RKO (cell line): Measurements from ENCODE around the gene VCL.
"Not testable (repeated sequence)": the region's sequence is repeated elsewhere in the genome, so short reads cannot be mapped to it uniquely, and the experiment has no call there.

Experiments used
- DNase-seq: peaks from one replicate; pipeline ENCODE4 v3.0.0-alpha.2; 2016; ENCODE audit warnings: low spot score

The VCL gene

GRCh38 chr10:73997787-73998622, at the start of gene VCL:
TSS of gene VCL (plus strand) at chr10:73998116. CDS start at chr10:73998208, 92 bp downstream.
- peak; percentile 96 for DNase-seq

DNA sequence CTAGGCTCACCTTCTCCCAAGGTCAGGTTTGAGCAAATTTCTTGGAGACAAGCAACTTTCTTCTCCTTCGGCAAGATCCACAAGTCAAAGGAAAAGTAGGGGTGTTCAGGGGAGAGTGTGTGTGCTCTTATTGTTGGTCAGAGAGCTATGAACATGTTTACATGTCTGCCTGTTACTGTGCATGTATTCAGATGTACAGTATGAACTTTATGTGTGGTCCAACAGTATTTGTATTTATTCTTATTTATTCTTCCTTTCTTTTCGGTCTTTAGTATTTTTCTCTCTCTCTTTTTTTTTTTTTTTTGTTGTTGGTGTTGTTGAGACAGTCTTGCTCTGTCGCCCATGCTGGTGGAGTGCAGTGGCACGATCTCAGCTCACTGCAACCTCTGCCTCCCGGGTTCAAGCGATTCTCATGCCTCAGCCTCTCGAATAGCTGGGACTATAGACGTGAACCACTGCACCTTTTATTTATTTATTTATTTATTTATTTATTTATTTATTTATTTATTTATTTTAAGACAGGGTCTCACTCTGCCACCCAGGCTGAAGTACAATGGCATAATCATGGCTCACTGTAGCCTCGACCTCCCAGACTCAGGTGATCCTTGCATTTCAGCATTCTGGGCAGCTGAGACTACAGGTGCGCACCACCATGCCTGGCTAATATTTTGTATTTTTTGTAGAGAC, 48.8 kb upstream of the VCL start:
- DNase-seq, result no peak

GRCh38 chr10:73950155-73950948, 47.6 kb upstream of the VCL start:
- no peak for DNase-seq

GRCh38 chr10:73953665-73954064, 44.3 kb upstream of the VCL start:
- DNase-seq, result no peak

GRCh38 chr10:73954737-73955136, 43.2 kb upstream of the VCL start:
- DNase-seq, result no peak

GRCh38 chr10:73955719-73956118, 42.2 kb upstream of the VCL start:
- no peak for DNase-seq

DNA sequence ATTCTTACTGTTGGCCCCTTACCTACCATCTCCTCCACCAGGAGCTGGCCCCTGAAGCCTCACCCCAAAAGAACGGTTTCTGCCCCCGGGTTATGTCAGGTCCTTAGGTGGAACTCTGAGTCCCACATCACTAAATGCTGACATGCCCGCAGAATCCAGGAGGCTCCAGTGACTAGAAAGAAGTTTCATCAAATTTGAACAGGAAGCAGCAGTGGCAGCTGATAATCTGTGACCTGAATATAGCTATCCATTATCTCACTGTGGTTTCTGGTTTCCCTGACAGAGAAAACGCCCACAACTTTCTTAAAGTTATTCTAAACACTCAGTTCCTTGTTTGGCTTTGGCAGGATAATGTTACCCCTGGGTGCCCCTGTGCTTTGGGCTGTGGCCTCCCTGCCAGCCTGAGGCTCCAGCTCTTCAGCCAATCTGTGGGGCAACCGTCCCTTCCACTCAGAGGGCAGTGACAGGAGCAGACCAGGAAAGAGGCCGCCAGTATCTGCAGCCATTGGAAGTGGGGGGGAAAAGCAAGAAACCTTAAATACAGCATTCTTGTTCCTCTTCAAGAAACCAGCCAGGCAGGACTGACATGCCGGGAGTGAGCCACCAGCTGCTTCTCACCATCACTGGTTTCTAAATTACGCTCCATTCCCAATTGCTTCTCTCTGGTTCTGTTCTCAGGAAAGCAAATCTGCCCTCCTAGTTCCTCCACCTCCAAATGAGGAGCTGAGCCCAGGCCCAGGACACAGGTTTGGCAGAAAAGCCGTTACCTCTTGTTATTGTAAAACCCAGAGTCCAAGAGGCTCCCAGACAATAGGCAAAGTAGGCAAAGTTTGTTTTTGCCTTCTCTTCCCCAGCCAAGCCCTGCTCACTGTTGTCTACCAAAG, 41.2 kb upstream of the VCL start:
- no peak for DNase-seq

DNA sequence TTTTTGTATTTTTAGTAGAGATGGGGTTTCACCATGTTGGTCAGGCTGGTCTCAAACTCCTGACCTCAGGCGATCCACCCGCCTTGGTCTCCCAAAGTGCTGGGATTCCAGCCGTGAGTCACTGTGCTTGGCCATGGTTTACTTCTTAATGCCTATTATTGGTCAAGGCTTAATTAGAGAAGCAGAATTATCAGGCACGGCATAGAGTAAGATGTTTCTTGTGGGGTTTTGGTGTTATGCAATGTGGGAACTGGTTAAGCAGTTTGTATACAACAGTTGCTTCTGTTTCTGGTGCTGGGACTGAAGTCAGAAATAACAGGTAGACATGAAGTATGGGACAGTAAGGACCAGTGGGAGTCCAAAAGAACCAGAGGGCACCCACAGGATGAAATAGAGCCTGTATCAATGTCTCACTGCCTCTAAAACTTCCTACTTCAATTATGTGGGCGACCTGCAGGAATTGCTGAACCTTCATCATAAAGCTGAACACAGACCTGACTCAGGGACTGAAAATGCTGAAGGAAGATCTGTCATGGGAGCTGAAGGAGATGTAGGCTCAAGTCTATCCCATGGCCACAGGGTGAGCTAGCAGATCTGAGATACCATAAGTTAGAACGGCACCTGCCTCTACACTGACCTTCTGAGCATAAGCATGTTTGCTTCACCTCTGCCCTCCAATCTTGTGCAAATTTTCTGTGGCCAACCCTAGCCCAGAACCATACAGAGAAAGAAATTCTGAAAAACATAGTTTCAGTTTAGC, 38.3 kb upstream of the VCL start:
- no peak for DNase-seq

DNA sequence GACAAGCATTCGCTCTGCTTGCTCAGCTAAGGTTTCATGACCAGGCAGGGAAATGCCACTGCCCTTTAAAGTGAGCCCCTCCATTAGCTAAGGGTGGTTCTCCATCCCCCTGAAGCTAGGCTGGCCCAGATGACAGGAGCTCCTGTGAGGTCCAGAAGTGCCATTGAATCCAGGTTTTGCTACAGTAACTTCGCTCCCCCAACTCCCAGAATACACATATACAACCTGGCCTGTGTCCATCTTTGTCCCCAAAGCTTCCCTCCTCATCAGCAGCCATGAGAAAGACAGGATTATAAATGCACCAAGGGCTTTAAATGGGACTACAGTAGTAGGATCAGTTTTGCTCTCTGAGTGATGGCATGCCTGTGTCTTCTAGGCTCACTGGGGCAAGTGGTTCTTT, 35.5 kb upstream of the VCL start:
- DNase-seq, result no peak

DNA sequence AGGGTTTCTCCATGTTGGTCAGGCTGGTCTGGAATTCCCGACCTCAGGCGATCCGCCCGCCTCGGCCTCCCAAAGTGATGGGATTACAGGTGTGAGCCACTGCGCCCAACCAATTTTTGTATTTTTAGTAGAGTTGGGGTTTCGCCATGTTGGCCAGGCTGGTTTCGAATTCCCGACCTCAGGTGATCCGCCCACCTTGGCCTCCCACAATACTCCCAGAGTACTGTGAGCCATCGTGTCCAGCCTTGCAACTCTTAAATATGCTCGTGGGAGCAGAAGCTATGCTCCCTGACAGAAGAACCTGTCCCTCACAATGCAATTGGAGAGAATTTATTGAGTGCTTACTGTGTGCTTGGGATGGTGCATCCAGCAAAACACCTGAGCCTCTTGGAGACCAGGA, 34.4 kb upstream of the VCL start:
- DNase-seq, result not testable (repeated sequence)

GRCh38 chr10:73964743-73965142, 33.2 kb upstream of the VCL start:
- DNase-seq, result no peak

DNA sequence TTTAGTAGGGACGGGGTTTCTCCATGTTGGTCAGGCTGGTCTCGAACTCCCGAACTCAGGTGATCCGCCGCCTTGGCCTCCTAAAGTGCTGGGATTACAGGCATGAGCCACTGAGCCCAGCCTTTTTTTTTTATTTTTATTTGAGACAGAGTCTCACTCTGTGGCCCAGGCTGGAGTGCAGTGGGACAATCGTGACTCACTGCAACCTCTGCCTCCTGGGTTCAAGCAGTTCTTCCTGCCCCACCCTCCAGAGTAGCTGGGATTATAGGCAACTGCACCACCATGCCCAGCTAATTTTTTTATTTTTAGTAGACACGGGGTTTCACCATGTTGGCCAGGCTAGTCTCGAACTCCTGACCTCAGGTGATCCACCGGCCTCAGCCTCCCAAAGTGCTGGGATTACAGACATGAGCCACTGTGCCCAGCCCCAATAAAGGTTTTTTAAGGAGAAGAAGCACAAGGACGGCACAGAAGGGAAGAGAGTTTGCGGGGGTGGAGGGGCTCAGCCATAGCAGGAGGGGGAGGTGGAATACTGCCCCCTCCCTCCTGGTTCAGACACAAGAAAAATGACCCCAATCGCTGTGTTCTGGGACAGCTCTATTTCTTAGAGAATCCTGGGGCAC, 32.5 kb upstream of the VCL start:
- DNase-seq, result not testable (repeated sequence)

- peak; percentile 95 for DNase-seq
These were observed 31.8 kb upstream of the VCL start for GRCh38 chr10:73965890-73966768.

DNA sequence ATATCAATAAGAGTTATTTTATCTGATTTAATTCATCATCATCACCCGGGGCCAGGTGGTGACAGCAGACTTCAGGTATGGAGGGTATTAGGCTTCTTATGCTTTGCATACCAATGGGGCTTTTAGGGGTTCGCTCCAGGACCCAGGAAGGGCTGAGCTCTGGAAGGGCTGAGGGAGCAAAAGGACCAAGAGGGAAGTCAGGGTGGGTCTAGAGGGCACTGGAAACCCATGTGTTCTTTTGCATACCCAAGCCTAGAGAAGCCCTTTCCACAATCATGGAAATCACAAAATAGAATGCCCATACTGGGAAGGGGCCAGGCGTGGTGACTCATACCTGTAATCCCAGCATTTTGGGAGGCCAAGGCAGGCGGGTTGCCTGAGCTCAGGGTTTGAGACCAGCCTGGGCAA, 30.9 kb upstream of the VCL start:
- DNase-seq, result no peak

DNA sequence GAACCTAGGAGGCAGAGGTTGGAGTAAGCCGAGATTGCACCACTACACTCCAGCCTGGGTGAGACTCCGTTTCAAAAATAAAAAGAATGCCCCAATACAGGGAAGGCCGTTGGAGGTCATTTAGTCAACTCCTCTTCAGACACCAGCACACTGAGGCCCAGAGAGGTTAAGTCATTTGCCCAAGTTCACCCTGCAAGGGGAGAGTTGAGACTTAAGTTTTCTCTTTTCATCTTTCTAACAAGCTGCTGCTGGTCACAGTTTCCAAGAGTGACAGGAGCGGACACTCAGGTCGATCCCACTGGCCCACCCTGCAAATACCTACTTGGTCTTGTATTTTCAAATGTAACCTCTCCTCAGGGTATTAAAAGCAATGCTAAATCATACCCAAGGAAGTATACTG, 30.4 kb upstream of the VCL start:
- DNase-seq, result no peak

DNA sequence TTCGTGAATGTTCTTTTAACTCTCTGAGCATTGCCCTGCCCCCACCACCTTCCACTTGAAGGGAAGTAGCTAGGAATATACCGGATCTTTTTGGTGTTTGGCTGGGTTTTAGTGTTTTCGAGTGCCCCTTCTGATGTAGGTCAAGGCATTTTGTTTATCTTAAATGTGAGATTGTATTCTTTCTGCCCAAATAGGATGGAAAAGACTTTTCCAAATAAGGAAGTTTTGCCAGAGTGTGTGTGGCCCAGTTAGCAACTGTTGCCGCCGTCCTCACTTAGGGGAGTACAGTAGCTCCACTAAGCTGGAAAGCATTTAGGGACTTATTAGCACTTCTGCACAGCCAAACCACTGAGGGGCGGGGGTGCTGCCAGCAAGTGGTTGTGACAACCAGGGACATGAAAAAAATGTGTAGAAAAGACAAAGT, 29.8 kb upstream of the VCL start:
- no peak for DNase-seq

DNA sequence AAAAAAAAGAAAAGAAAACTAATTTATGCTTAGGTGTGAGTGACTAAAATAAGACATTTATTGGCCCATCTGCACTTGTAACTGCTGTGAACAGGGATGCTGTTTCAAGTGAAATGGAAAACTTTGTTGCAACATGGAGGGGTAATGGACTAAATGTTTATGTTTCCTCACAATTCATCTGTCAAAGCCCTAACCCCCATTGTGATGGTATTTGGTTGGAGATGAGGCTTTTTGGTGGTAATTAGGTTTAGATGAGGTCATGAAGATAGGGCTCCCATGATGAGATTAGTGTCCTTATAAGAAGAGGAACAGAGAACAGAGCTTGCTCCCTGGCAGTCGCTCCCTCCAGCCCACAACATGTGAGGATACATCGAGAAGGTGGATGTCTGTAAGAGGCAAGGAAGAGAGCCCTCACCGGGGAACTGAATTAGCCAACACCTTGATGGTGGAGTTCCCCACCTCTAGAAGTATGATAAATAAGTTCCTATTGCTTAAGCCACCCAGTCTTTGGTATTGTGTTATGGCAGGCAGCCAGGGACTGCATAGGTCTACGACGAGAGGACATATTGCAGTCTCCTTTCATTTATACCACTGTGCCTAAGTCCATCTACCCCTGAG, 28.6 kb upstream of the VCL start:
- no peak for DNase-seq

- no peak for DNase-seq
These were observed 27.1 kb upstream of the VCL start for GRCh38 chr10:73970845-73971244.
